H9 (cell line): ENCODE data around the gene SPATA46. TPM values are rescaled to one million over a fixed set of nuclear protein-coding genes. Genes with fewer than 3 reads are reported as not detected.

ENCODE experiments used
- DNase-seq: peaks from one replicate; pipeline ENCODE4 v3.0.0-alpha.2; 2017
- H2AFZ ChIP-seq: one replicate; pipeline ENCODE4 v1.6.1; 2013; ENCODE audit warnings: mild to moderate bottlenecking, low read length, control low read depth, moderate library complexity
- H2AK5ac ChIP-seq: 2 replicates; pipeline ENCODE4 v1.6.1; 2013; ENCODE audit warnings: low read length, control low read depth, mixed read lengths; ENCODE audit not compliant: insufficient read length
- H2BK120ac ChIP-seq: one replicate; pipeline ENCODE4 v1.6.1; 2013; ENCODE audit warnings: low read depth, mild to moderate bottlenecking, low read length, control low read depth, inconsistent platforms; ENCODE audit not compliant: poor library complexity, severe bottlenecking
- H2BK12ac ChIP-seq: 2 replicates; pipeline ENCODE4 v1.6.1; 2013; ENCODE audit warnings: low read length, control low read depth, mixed read lengths, low read depth; ENCODE audit not compliant: insufficient read length
- H2BK15ac ChIP-seq: 2 replicates; pipeline ENCODE4 v1.6.1; 2013; ENCODE audit warnings: low read depth, low read length, control low read depth
- H2BK20ac ChIP-seq: one replicate; pipeline ENCODE4 v1.6.1; 2013; ENCODE audit warnings: low read depth, mild to moderate bottlenecking, low read length, control low read depth, inconsistent platforms; ENCODE audit not compliant: poor library complexity, severe bottlenecking
- H2BK5ac ChIP-seq: 2 replicates; pipeline ENCODE4 v1.6.1; 2013; ENCODE audit warnings: low read length, control low read depth, mixed read lengths; ENCODE audit not compliant: insufficient read length
- H3K14ac ChIP-seq: 2 replicates; pipeline ENCODE4 v1.6.1; 2013; ENCODE audit warnings: low read length, control low read depth; ENCODE audit not compliant: insufficient read depth
- H3K18ac ChIP-seq: 2 replicates; pipeline ENCODE4 v1.6.1; 2013; ENCODE audit warnings: low read depth, mild to moderate bottlenecking, mixed read lengths, low read length, control low read depth; ENCODE audit not compliant: insufficient read length
- H3K23ac ChIP-seq: 2 replicates; pipeline ENCODE4 v1.6.1; 2013; ENCODE audit warnings: low read length, control low read depth, mixed read lengths, low read depth; ENCODE audit not compliant: insufficient read length
- H3K23me2 ChIP-seq: 2 replicates; pipeline ENCODE4 v1.6.1; 2013; ENCODE audit warnings: low read depth, mild to moderate bottlenecking, mixed read lengths, low read length, control low read depth; ENCODE audit not compliant: insufficient read length, poor library complexity, severe bottlenecking
- H3K27ac ChIP-seq: 2 replicates; pipeline ENCODE4 v1.5.1; 2013; ENCODE audit warnings: low read length, control low read depth, mixed read lengths, low read depth; ENCODE audit not compliant: insufficient read length
- H3K27me3 ChIP-seq: 2 replicates; pipeline ENCODE4 v1.6.1; 2013; ENCODE audit warnings: low read length, control low read depth, inconsistent platforms; ENCODE audit not compliant: insufficient read depth
- H3K4ac ChIP-seq: 2 replicates; pipeline ENCODE4 v1.6.1; 2013; ENCODE audit warnings: low read depth, mild to moderate bottlenecking, control low read depth, inconsistent platforms, low read length, moderate library complexity
- H3K4me1 ChIP-seq: 2 replicates; pipeline ENCODE4 v1.6.1; 2013; ENCODE audit warnings: low read length, control low read depth, inconsistent platforms; ENCODE audit not compliant: insufficient read depth
- H3K4me2 ChIP-seq: 2 replicates; pipeline ENCODE4 v1.6.1; 2013; ENCODE audit warnings: low read length, control low read depth, mixed read lengths; ENCODE audit not compliant: insufficient read length, insufficient read depth
- H3K56ac ChIP-seq: 2 replicates; pipeline ENCODE4 v1.6.1; 2013; ENCODE audit warnings: low read depth, mild to moderate bottlenecking, mixed read lengths, low read length, control low read depth; ENCODE audit not compliant: insufficient read length
- H3K79me1 ChIP-seq: 2 replicates; pipeline ENCODE4 v1.6.1; 2013; ENCODE audit warnings: low read depth, mild to moderate bottlenecking, moderate library complexity, low read length, control low read depth, inconsistent platforms; ENCODE audit not compliant: insufficient read depth, poor library complexity, severe bottlenecking
- H3K79me2 ChIP-seq: 2 replicates; pipeline ENCODE4 v1.6.1; 2013; ENCODE audit warnings: low read length, control low read depth, inconsistent platforms; ENCODE audit not compliant: insufficient read depth
- H3K9ac ChIP-seq: 2 replicates; pipeline ENCODE4 v1.6.1; 2013; ENCODE audit warnings: low read length, control low read depth, mixed read lengths; ENCODE audit not compliant: insufficient read length; ENCODE audit errors: extremely low read depth
- H3K9me3 ChIP-seq: one replicate; pipeline ENCODE4 v1.6.1; 2013; ENCODE audit warnings: low read depth, low read length, inconsistent platforms; ENCODE audit not compliant: control insufficient read depth
- H3T11ph ChIP-seq: one replicate; pipeline ENCODE4 v1.6.1; 2013; ENCODE audit warnings: mild to moderate bottlenecking, low read length, control low read depth, inconsistent platforms
- H4K20me1 ChIP-seq: one replicate; pipeline ENCODE4 v1.6.1; 2013; ENCODE audit not compliant: control insufficient read depth, insufficient read length, insufficient read depth
- H4K5ac ChIP-seq: 2 replicates; pipeline ENCODE4 v1.6.1; 2013; ENCODE audit warnings: low read depth, mild to moderate bottlenecking, mixed read lengths, low read length, control low read depth; ENCODE audit not compliant: insufficient read length
- H4K8ac ChIP-seq: replicated peaks from 2 replicates; pipeline ENCODE4 v1.6.1; 2013; ENCODE audit warnings: low read length, control low read depth, mixed read lengths, low read depth; ENCODE audit not compliant: insufficient read length
- H4K91ac ChIP-seq: 2 replicates; pipeline ENCODE4 v1.6.1; 2013; ENCODE audit warnings: low read depth, mild to moderate bottlenecking, moderate library complexity, mixed read lengths, low read length, control low read depth; ENCODE audit not compliant: insufficient read length
- H3K27ac Mint-ChIP-seq, 3 experiments: 2 replicates in 2 of 3; 3 replicates in 1 of 3; pipeline ENCODE4 v1.8.0; 2020 to 2021; ENCODE audit warnings: mixed read lengths in 3 of 3, mild to moderate bottlenecking in 1 of 3, moderate library complexity in 1 of 3
- H3K27me3 Mint-ChIP-seq: 2 replicates; pipeline ENCODE4 v1.8.0; 2021; ENCODE audit warnings: low read depth, mild to moderate bottlenecking, moderate library complexity, mixed read lengths
- H3K36me3 Mint-ChIP-seq, 3 experiments: 2 replicates in 2 of 3; 3 replicates in 1 of 3; pipeline ENCODE4 v1.8.0; 2020 to 2021; ENCODE audit warnings: low read depth in 3 of 3, mixed read lengths in 3 of 3; ENCODE audit not compliant: insufficient read depth in 1 of 3
- H3K4me1 Mint-ChIP-seq, 2 experiments: 2 replicates each; pipeline ENCODE4 v1.8.0; 2020; ENCODE audit warnings: mixed read lengths in 2 of 2
- H3K4me3 Mint-ChIP-seq, 2 experiments: 2 replicates in 1 of 2; 3 replicates in 1 of 2; pipeline ENCODE4 v1.8.0; 2020 to 2021; ENCODE audit warnings: mild to moderate bottlenecking in 2 of 2, mixed read lengths in 2 of 2, moderate library complexity in 1 of 2
- H3K9me3 Mint-ChIP-seq, 2 experiments: 2 replicates in 1 of 2; 3 replicates in 1 of 2; pipeline ENCODE4 v1.8.0; 2020; ENCODE audit warnings: mild to moderate bottlenecking in 2 of 2, mixed read lengths in 2 of 2, moderate library complexity in 1 of 2
- WGBS: extraction: QIAGEN DNeasy Blood & Tissue Kit; methylation state at CpG from one replicate; pipeline ENCODE4 v1.1.7; 2013; ENCODE audit warnings: missing lambda C conversion rate, low lambda C conversion rate, mixed read lengths; ENCODE audit not compliant: insufficient read length; ENCODE audit errors: extremely low coverage; 5-methylcytosine and 5-hydroxymethylcytosine counted together
- total RNA-seq: library from RNA; stranded (reverse); gene quantifications from 2 replicates; pipeline ENCODE4 v1.2.1, GENCODE V29; 2021
- TF ChIP-seq, protein P1 (sequence below): fragments of 200-600 bp; sonication (generic); conservative IDR thresholded peaks from 3 replicates; pipeline ENCODE4 v1.8.0; 2021; ENCODE audit warnings: antibody characterized with exemption, mild to moderate bottlenecking

SPATA46 gene
- total RNA-seq, 1 experiment from 2014 or later = not detected

DNA sequence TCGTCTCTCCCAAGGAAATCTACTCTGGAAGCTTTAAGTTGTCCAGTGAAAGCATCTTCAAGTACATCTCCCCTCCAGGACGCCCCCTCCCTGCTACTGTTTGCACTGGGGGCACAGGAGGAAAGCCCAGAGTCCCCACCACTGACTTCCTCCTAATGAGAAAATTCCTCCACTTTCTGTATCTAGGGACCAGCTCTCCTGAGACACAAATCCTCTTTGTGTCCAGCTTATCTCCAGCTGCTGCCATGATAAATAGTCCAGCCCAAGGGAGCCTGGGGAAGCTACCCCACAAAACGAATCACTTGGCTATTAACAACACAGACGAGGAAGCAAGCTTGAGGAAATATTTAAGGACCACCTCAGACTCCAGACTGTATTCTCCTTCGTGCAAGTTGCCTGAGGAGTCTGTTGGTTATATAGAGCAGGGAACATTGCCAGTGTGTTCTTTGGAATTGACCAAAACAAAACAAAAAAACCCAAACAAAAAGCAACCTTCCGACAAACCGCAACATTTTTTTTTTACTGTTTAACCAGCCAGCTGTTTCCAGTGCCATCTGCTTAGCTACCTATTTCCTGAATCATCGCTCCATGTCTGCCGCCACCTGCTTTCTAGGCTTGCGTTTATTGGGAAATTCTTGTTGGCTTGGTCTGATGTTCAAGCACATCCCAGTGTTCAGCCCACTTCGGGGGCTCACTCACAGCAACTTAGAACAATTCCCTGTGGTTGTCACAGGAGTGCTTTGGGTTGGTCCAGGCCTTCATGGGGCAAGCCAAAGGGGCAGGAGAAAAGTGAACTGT, 12.6 kb upstream of the SPATA46 start:
- Histone ChIP-seq H3K79me1 (no peaks in the 10 kb centered on the region), H3T11ph (no peak overlapping the region), H2BK12ac (no peak overlapping the region), H2BK15ac (no peak overlapping the region), H3K56ac (no peak overlapping the region), H3K27ac (no peak overlapping the region), H3K23ac (no peak overlapping the region), H3K23me2 (no peaks in the 10 kb centered on the region), H3K18ac (no peak overlapping the region), H3K14ac (peak overlapping the region; percentile 27; the same call in 1 of the 2 replicates), H3K4me1 (no peaks in the 10 kb centered on the region), H2BK120ac (no peak overlapping the region), H2AFZ (no peak overlapping the region), H2BK5ac (no peak overlapping the region), H4K91ac (no peak overlapping the region), H3K9ac (no peak overlapping the region), H4K20me1 (no peaks in the 10 kb centered on the region), H3K79me2 (no peaks in the 10 kb centered on the region), H2AK5ac (no peak overlapping the region), H2BK20ac (no peak overlapping the region), H4K8ac (no peak overlapping the region), H3K27me3 (no peaks in the 10 kb centered on the region), H3K4ac (no peak overlapping the region), H3K4me2 (no peak overlapping the region), H3K9me3 (no peaks in the 10 kb centered on the region), H4K5ac (no peak overlapping the region)
- H3K4me1 Mint-ChIP-seq = peaks cover 28 to 36% of the 10 kb centered on the region in 2 experiments
- H3K9me3 Mint-ChIP-seq = no peaks in the 10 kb centered on the region
- TF ChIP-seq, protein P1, sequence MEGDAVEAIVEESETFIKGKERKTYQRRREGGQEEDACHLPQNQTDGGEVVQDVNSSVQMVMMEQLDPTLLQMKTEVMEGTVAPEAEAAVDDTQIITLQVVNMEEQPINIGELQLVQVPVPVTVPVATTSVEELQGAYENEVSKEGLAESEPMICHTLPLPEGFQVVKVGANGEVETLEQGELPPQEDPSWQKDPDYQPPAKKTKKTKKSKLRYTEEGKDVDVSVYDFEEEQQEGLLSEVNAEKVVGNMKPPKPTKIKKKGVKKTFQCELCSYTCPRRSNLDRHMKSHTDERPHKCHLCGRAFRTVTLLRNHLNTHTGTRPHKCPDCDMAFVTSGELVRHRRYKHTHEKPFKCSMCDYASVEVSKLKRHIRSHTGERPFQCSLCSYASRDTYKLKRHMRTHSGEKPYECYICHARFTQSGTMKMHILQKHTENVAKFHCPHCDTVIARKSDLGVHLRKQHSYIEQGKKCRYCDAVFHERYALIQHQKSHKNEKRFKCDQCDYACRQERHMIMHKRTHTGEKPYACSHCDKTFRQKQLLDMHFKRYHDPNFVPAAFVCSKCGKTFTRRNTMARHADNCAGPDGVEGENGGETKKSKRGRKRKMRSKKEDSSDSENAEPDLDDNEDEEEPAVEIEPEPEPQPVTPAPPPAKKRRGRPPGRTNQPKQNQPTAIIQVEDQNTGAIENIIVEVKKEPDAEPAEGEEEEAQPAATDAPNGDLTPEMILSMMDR = no peak
- H3K27ac Mint-ChIP-seq = no peak overlapping the region; a peak in 1 of 7 replicates
- DNase-seq = no peak
- H3K36me3 Mint-ChIP-seq = peaks cover 0 to 8% (median 3%) of the 10 kb centered on the region in 3 experiments; a peak in 4 of 7 replicates
- no CpG with 5 or more reads among the region's 11 CpGs for WGBS
- no peak overlapping the region for H3K4me3 Mint-ChIP-seq
- H3K27me3 Mint-ChIP-seq = no peaks in the 10 kb centered on the region; the same call in none of the 2 replicates
